H9 (cell line): ENCODE results near the gene CCNYL1. TPM values are rescaled to one million over a fixed set of nuclear protein-coding genes. Genes with fewer than 3 reads are reported as not detected.

Experiments
- DNase-seq: peaks from one replicate; pipeline ENCODE4 v3.0.0-alpha.2; 2017
- H2AFZ ChIP-seq: one replicate; pipeline ENCODE4 v1.6.1; 2013; ENCODE audit warnings: mild to moderate bottlenecking, low read length, control low read depth, moderate library complexity
- H2AK5ac ChIP-seq: 2 replicates; pipeline ENCODE4 v1.6.1; 2013; ENCODE audit warnings: low read length, control low read depth, mixed read lengths; ENCODE audit not compliant: insufficient read length
- H2BK120ac ChIP-seq: one replicate; pipeline ENCODE4 v1.6.1; 2013; ENCODE audit warnings: low read depth, mild to moderate bottlenecking, low read length, control low read depth, inconsistent platforms; ENCODE audit not compliant: poor library complexity, severe bottlenecking
- H2BK12ac ChIP-seq: 2 replicates; pipeline ENCODE4 v1.6.1; 2013; ENCODE audit warnings: low read length, control low read depth, mixed read lengths, low read depth; ENCODE audit not compliant: insufficient read length
- H2BK15ac ChIP-seq: 2 replicates; pipeline ENCODE4 v1.6.1; 2013; ENCODE audit warnings: low read depth, low read length, control low read depth
- H2BK20ac ChIP-seq: one replicate; pipeline ENCODE4 v1.6.1; 2013; ENCODE audit warnings: low read depth, mild to moderate bottlenecking, low read length, control low read depth, inconsistent platforms; ENCODE audit not compliant: poor library complexity, severe bottlenecking
- H2BK5ac ChIP-seq: 2 replicates; pipeline ENCODE4 v1.6.1; 2013; ENCODE audit warnings: low read length, control low read depth, mixed read lengths; ENCODE audit not compliant: insufficient read length
- H3K14ac ChIP-seq: 2 replicates; pipeline ENCODE4 v1.6.1; 2013; ENCODE audit warnings: low read length, control low read depth; ENCODE audit not compliant: insufficient read depth
- H3K18ac ChIP-seq: 2 replicates; pipeline ENCODE4 v1.6.1; 2013; ENCODE audit warnings: low read depth, mild to moderate bottlenecking, mixed read lengths, low read length, control low read depth; ENCODE audit not compliant: insufficient read length
- H3K23ac ChIP-seq: 2 replicates; pipeline ENCODE4 v1.6.1; 2013; ENCODE audit warnings: low read length, control low read depth, mixed read lengths, low read depth; ENCODE audit not compliant: insufficient read length
- H3K23me2 ChIP-seq: 2 replicates; pipeline ENCODE4 v1.6.1; 2013; ENCODE audit warnings: low read depth, mild to moderate bottlenecking, mixed read lengths, low read length, control low read depth; ENCODE audit not compliant: insufficient read length, poor library complexity, severe bottlenecking
- H3K27ac ChIP-seq: 2 replicates; pipeline ENCODE4 v1.5.1; 2013; ENCODE audit warnings: low read length, control low read depth, mixed read lengths, low read depth; ENCODE audit not compliant: insufficient read length
- H3K27me3 ChIP-seq: 2 replicates; pipeline ENCODE4 v1.6.1; 2013; ENCODE audit warnings: low read length, control low read depth, inconsistent platforms; ENCODE audit not compliant: insufficient read depth
- H3K4ac ChIP-seq: 2 replicates; pipeline ENCODE4 v1.6.1; 2013; ENCODE audit warnings: low read depth, mild to moderate bottlenecking, control low read depth, inconsistent platforms, low read length, moderate library complexity
- H3K4me1 ChIP-seq: 2 replicates; pipeline ENCODE4 v1.6.1; 2013; ENCODE audit warnings: low read length, control low read depth, inconsistent platforms; ENCODE audit not compliant: insufficient read depth
- H3K4me2 ChIP-seq: 2 replicates; pipeline ENCODE4 v1.6.1; 2013; ENCODE audit warnings: low read length, control low read depth, mixed read lengths; ENCODE audit not compliant: insufficient read length, insufficient read depth
- H3K56ac ChIP-seq: 2 replicates; pipeline ENCODE4 v1.6.1; 2013; ENCODE audit warnings: low read depth, mild to moderate bottlenecking, mixed read lengths, low read length, control low read depth; ENCODE audit not compliant: insufficient read length
- H3K79me1 ChIP-seq: 2 replicates; pipeline ENCODE4 v1.6.1; 2013; ENCODE audit warnings: low read depth, mild to moderate bottlenecking, moderate library complexity, low read length, control low read depth, inconsistent platforms; ENCODE audit not compliant: insufficient read depth, poor library complexity, severe bottlenecking
- H3K79me2 ChIP-seq: 2 replicates; pipeline ENCODE4 v1.6.1; 2013; ENCODE audit warnings: low read length, control low read depth, inconsistent platforms; ENCODE audit not compliant: insufficient read depth
- H3K9ac ChIP-seq: 2 replicates; pipeline ENCODE4 v1.6.1; 2013; ENCODE audit warnings: low read length, control low read depth, mixed read lengths; ENCODE audit not compliant: insufficient read length; ENCODE audit errors: extremely low read depth
- H3K9me3 ChIP-seq: one replicate; pipeline ENCODE4 v1.6.1; 2013; ENCODE audit warnings: low read depth, low read length, inconsistent platforms; ENCODE audit not compliant: control insufficient read depth
- H3T11ph ChIP-seq: one replicate; pipeline ENCODE4 v1.6.1; 2013; ENCODE audit warnings: mild to moderate bottlenecking, low read length, control low read depth, inconsistent platforms
- H4K20me1 ChIP-seq: one replicate; pipeline ENCODE4 v1.6.1; 2013; ENCODE audit not compliant: control insufficient read depth, insufficient read length, insufficient read depth
- H4K5ac ChIP-seq: 2 replicates; pipeline ENCODE4 v1.6.1; 2013; ENCODE audit warnings: low read depth, mild to moderate bottlenecking, mixed read lengths, low read length, control low read depth; ENCODE audit not compliant: insufficient read length
- H4K8ac ChIP-seq: replicated peaks from 2 replicates; pipeline ENCODE4 v1.6.1; 2013; ENCODE audit warnings: low read length, control low read depth, mixed read lengths, low read depth; ENCODE audit not compliant: insufficient read length
- H4K91ac ChIP-seq: 2 replicates; pipeline ENCODE4 v1.6.1; 2013; ENCODE audit warnings: low read depth, mild to moderate bottlenecking, moderate library complexity, mixed read lengths, low read length, control low read depth; ENCODE audit not compliant: insufficient read length
- H3K27ac Mint-ChIP-seq, 3 experiments: 2 replicates in 2 of 3; 3 replicates in 1 of 3; pipeline ENCODE4 v1.8.0; 2020 to 2021; ENCODE audit warnings: mixed read lengths in 3 of 3, mild to moderate bottlenecking in 1 of 3, moderate library complexity in 1 of 3
- H3K27me3 Mint-ChIP-seq: 2 replicates; pipeline ENCODE4 v1.8.0; 2021; ENCODE audit warnings: low read depth, mild to moderate bottlenecking, moderate library complexity, mixed read lengths
- H3K36me3 Mint-ChIP-seq, 3 experiments: 2 replicates in 2 of 3; 3 replicates in 1 of 3; pipeline ENCODE4 v1.8.0; 2020 to 2021; ENCODE audit warnings: low read depth in 3 of 3, mixed read lengths in 3 of 3; ENCODE audit not compliant: insufficient read depth in 1 of 3
- H3K4me1 Mint-ChIP-seq, 2 experiments: 2 replicates each; pipeline ENCODE4 v1.8.0; 2020; ENCODE audit warnings: mixed read lengths in 2 of 2
- H3K4me3 Mint-ChIP-seq, 2 experiments: 2 replicates in 1 of 2; 3 replicates in 1 of 2; pipeline ENCODE4 v1.8.0; 2020 to 2021; ENCODE audit warnings: mild to moderate bottlenecking in 2 of 2, mixed read lengths in 2 of 2, moderate library complexity in 1 of 2
- H3K9me3 Mint-ChIP-seq, 2 experiments: 2 replicates in 1 of 2; 3 replicates in 1 of 2; pipeline ENCODE4 v1.8.0; 2020; ENCODE audit warnings: mild to moderate bottlenecking in 2 of 2, mixed read lengths in 2 of 2, moderate library complexity in 1 of 2
- CTCF ChIP-seq: fragments of 200-600 bp; sonication (generic); conservative IDR thresholded peaks from 3 replicates; pipeline ENCODE4 v1.8.0; 2021; ENCODE audit warnings: antibody characterized with exemption, mild to moderate bottlenecking
- WGBS: extraction: QIAGEN DNeasy Blood & Tissue Kit; methylation state at CpG from one replicate; pipeline ENCODE4 v1.1.7; 2013; ENCODE audit warnings: missing lambda C conversion rate, low lambda C conversion rate, mixed read lengths; ENCODE audit not compliant: insufficient read length; ENCODE audit errors: extremely low coverage; 5-methylcytosine and 5-hydroxymethylcytosine counted together
- total RNA-seq: library from RNA; stranded (reverse); gene quantifications from 2 replicates; pipeline ENCODE4 v1.2.1, GENCODE V29; 2021

Gene CCNYL1
- total RNA-seq, 1 experiment from 2014 or later: 27.0 TPM

- H3K27me3 Mint-ChIP-seq: no peaks in the 10 kb centered on the region
- H3K79me1 ChIP-seq: no peaks in the 10 kb centered on the region
- no peak overlapping the region for H3K14ac ChIP-seq
- no peaks in the 10 kb centered on the region for H3K9me3 ChIP-seq
- no peak overlapping the region for H3K27ac Mint-ChIP-seq
- no peak overlapping the region for H3K23ac ChIP-seq
- H3K9ac ChIP-seq: no peak overlapping the region
- no peaks in the 10 kb centered on the region for H3K23me2 ChIP-seq
- no peak overlapping the region for H4K5ac ChIP-seq
- H3K18ac ChIP-seq: no peak overlapping the region
- no peak overlapping the region for H2BK15ac ChIP-seq
- no peak overlapping the region for H2BK20ac ChIP-seq
- no peak overlapping the region for H2BK12ac ChIP-seq
- no peak overlapping the region for H4K91ac ChIP-seq
- no peak overlapping the region for H4K8ac ChIP-seq
- H3T11ph ChIP-seq: no peak overlapping the region
- H3K4me1 ChIP-seq: no peaks in the 10 kb centered on the region
- no peak overlapping the region for H2BK5ac ChIP-seq
- peaks cover 8 to 61% (median 48%) of the 10 kb centered on the region in 3 experiments; a peak in 6 of 7 replicates for H3K36me3 Mint-ChIP-seq
- DNase-seq: no peak
- TF ChIP-seq CTCF: no peak
- no peaks in the 10 kb centered on the region for H4K20me1 ChIP-seq
- H3K4me1 Mint-ChIP-seq: peaks cover 22 to 27% of the 10 kb centered on the region in 2 experiments
- H3K9me3 Mint-ChIP-seq: no peaks in the 10 kb centered on the region
- H3K4me3 Mint-ChIP-seq: no peak overlapping the region
- H3K27ac ChIP-seq: no peak overlapping the region
- no peaks in the 10 kb centered on the region for H3K79me2 ChIP-seq
- H2AK5ac ChIP-seq: no peak overlapping the region
- no peak overlapping the region for H3K56ac ChIP-seq
- H2BK120ac ChIP-seq: no peak overlapping the region
- no peaks in the 10 kb centered on the region for H3K27me3 ChIP-seq
- H3K4ac ChIP-seq: no peak overlapping the region
- no peak overlapping the region for H3K4me2 ChIP-seq
- WGBS: no CpG with 5 or more reads among the region's 6 CpGs
- H2AFZ ChIP-seq: no peak overlapping the region
These were observed 43.3 kb downstream of the CCNYL1 start for GRCh38 chr2:207754498-207755383.
